DND-41 (cell line): Measurements from ENCODE around the gene SCN10A.

Source experiments
- CTCF ChIP-seq: IDR thresholded peaks from 2 replicates; pipeline ENCODE4 v1.5.1; 2012; ENCODE audit warnings: borderline replicate concordance, low read length, moderate library complexity, mild to moderate bottlenecking; ENCODE audit not compliant: poor library complexity, severe bottlenecking; ENCODE audit errors: extremely low read depth
- EZH2 ChIP-seq: IDR thresholded peaks from 3 replicates; pipeline ENCODE4 v1.6.1; 2012; ENCODE audit warnings: borderline replicate concordance, low read depth, mild to moderate bottlenecking, moderate library complexity, low read length, inconsistent platforms; ENCODE audit not compliant: severe bottlenecking

DNA sequence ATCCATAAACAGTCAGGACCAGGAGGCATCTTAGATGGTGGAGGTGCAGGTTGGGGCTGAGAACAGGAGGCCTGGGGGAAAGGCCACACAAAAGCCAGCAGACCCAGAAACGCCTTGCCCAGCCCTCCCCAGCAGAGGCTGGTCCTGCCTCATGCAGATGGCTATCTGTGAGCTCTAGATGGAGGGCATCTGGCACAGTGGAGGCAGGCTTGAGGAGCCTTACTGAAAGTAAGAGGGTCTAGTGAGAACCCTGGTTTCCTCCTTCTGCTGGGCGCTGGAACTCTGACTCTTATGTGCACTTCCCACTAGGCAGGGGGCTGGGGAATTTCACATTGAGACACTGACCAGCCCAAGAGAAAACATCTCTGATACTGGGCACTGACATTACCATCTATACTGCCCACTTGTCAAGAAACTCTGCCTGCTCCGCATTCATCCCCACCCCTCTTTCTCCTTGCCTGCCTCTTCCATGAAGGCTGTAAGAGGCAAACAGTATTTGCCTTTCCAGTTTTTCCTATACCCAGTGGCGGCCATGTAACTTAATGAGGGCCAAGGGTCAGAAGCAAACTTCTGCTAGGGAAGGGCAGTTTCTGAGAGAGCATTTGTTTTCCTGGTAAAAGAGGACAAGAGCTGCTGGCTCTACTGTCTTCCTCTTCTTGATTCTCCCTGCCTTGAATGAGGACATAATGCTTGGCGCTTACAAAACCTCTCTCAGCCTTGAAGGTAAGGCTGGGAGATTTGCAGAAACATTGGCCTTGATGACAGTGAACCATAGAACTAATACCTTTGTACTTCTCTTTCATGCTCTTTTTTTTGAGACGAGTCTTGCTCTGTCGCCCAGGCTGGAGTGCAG, 162.1 kb downstream of the SCN10A start:
- TF ChIP-seq CTCF: no peak
- no peak for TF ChIP-seq EZH2
